Vagina (tissue), 2 donors: ENCODE data around the gene GPR63.

Source experiments
- POLR2A ChIP-seq, 2 donors: fragments of 450-650 bp; IDR thresholded peaks; one replicate each; pipeline ENCODE4 v1.6.1; 2017; ENCODE audit warnings: antibody characterized with exemption in 2 of 2, mild to moderate bottlenecking in 2 of 2, moderate library complexity in 2 of 2
- POLR2AphosphoS5 ChIP-seq, 2 donors: sonication (generic); formaldehyde crosslinking; IDR thresholded peaks; one replicate each; pipeline ENCODE4 v1.9.0; 2017; ENCODE audit warnings: antibody characterized with exemption in 2 of 2, mild to moderate bottlenecking in 2 of 2, low read depth in 1 of 2; ENCODE audit not compliant: insufficient read depth in 1 of 2
- TF ChIP-seq, protein P1 (sequence below), 3 experiments: fragments of 450-650 bp in 2 of 3; fragments of 200-600 bp in 1 of 3; sonication (generic) in 1 of 3; IDR thresholded peaks; one replicate each; pipeline ENCODE4 v1.5.1; 2017 to 2019; ENCODE audit warnings: antibody characterized with exemption in 3 of 3, mild to moderate bottlenecking in 2 of 3, moderate library complexity in 2 of 3

DNA sequence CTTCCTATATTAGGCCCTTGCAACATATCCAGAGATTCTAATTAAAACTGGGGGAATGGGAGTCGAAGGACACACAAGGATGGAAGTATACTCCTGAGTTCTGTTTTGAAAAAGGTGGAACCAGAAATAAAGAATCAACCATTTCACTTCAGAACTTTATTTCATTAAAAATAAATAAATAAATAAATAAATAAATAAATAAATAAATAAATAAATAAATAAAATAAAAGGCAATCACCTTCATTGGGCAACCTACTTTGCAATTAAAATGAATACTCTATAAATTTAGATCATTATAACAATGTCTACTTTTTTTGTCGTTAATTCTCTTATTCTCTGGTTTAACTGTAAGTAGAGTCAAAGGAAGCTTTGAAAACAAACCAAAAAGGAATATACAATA lies 25.6 kb downstream of the GPR63 start:
- TF ChIP-seq, protein P1, sequence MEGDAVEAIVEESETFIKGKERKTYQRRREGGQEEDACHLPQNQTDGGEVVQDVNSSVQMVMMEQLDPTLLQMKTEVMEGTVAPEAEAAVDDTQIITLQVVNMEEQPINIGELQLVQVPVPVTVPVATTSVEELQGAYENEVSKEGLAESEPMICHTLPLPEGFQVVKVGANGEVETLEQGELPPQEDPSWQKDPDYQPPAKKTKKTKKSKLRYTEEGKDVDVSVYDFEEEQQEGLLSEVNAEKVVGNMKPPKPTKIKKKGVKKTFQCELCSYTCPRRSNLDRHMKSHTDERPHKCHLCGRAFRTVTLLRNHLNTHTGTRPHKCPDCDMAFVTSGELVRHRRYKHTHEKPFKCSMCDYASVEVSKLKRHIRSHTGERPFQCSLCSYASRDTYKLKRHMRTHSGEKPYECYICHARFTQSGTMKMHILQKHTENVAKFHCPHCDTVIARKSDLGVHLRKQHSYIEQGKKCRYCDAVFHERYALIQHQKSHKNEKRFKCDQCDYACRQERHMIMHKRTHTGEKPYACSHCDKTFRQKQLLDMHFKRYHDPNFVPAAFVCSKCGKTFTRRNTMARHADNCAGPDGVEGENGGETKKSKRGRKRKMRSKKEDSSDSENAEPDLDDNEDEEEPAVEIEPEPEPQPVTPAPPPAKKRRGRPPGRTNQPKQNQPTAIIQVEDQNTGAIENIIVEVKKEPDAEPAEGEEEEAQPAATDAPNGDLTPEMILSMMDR (IDR thresholded peaks at IDR 0.05): no peak
- TF ChIP-seq POLR2AphosphoS5 (IDR thresholded peaks at IDR 0.05; ENCODE audit: insufficient read depth in 1 of 2, low read depth in 1 of 2) (no peak), POLR2A (IDR thresholded peaks at IDR 0.05) (no peak)
